Measurements from ENCODE around the gene DLG5.

GRCh38 chr10:77899690-77900089, 26.9 kb downstream of the DLG5 start:
- TF ChIP-seq YY1 (IDR thresholded peaks at IDR 0.05; ENCODE audit: low read depth) (no peak), EP300 (IDR thresholded peaks at IDR 0.05; ENCODE audit: borderline replicate concordance) (no peak), REST (IDR thresholded peaks at IDR 0.05; ENCODE audit: low read depth) (no peak), FOXM1 (IDR thresholded peaks at IDR 0.05; ENCODE audit: borderline replicate concordance, low read depth) (no peak), EGR1 (IDR thresholded peaks at IDR 0.05) (no peak), RAD21 (IDR thresholded peaks at IDR 0.05; ENCODE audit: low read depth) (no peak), CREB1 (IDR thresholded peaks at IDR 0.05; ENCODE audit: low read depth) (no peak)
- TF ChIP-seq, protein P1, sequence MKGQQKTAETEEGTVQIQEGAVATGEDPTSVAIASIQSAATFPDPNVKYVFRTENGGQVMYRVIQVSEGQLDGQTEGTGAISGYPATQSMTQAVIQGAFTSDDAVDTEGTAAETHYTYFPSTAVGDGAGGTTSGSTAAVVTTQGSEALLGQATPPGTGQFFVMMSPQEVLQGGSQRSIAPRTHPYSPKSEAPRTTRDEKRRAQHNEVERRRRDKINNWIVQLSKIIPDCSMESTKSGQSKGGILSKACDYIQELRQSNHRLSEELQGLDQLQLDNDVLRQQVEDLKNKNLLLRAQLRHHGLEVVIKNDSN (IDR thresholded peaks at IDR 0.05) = no peak
